ENCODE measurements around the gene BLNK. TPM values are rescaled to one million over a fixed set of nuclear protein-coding genes. Genes with fewer than 3 reads are reported as not detected.
"Not testable (repeated sequence)": the region's sequence is repeated elsewhere in the genome, so short reads cannot be mapped to it uniquely, and the experiment has no call there.

Gene BLNK
- total RNA-seq, 2 donors from 2014 or later, result 13.5 to 55.4 TPM

GRCh38 chr10:96311180-96311715 is 39.9 kb upstream of the BLNK start:
- H3K9me3 ChIP-seq, result no peaks in the 10 kb centered on the region
- no peak overlapping the region for H3K4me3 ChIP-seq
- no peaks in the 10 kb centered on the region for H3K36me3 ChIP-seq (replicated peaks in 1 of 2; ENCODE audit: insufficient read depth in 1 of 2, low read depth in 2 of 2)
- H3K4me1 ChIP-seq, result no peaks in the 10 kb centered on the region
- WGBS, 2 donors, result 76 to 77% methylated on average over 3 of the region's 3 CpGs
- no peak overlapping the region for H3K27ac ChIP-seq
- no peak for ATAC-seq
- TF ChIP-seq, protein P1, sequence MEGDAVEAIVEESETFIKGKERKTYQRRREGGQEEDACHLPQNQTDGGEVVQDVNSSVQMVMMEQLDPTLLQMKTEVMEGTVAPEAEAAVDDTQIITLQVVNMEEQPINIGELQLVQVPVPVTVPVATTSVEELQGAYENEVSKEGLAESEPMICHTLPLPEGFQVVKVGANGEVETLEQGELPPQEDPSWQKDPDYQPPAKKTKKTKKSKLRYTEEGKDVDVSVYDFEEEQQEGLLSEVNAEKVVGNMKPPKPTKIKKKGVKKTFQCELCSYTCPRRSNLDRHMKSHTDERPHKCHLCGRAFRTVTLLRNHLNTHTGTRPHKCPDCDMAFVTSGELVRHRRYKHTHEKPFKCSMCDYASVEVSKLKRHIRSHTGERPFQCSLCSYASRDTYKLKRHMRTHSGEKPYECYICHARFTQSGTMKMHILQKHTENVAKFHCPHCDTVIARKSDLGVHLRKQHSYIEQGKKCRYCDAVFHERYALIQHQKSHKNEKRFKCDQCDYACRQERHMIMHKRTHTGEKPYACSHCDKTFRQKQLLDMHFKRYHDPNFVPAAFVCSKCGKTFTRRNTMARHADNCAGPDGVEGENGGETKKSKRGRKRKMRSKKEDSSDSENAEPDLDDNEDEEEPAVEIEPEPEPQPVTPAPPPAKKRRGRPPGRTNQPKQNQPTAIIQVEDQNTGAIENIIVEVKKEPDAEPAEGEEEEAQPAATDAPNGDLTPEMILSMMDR (IDR thresholded peaks at IDR 0.05), result no peak
- no peak for TF ChIP-seq POLR2A (IDR thresholded peaks at IDR 0.05)
- no peak for DNase-seq
- intact Hi-C loops (cut with DNase I), result no loop called here
- no peaks in the 10 kb centered on the region for H3K27me3 ChIP-seq

GRCh38 chr10:96310321-96310669 is 38.9 kb upstream of the BLNK start:
- no peaks in the 10 kb centered on the region for H3K4me1 ChIP-seq
- 7 to 18% methylated on average over 1 of the region's 1 CpG for WGBS, 2 donors
- DNase-seq, result no peak
- no peak overlapping the region for H3K27ac ChIP-seq
- no peaks in the 10 kb centered on the region for H3K27me3 ChIP-seq
- no peak overlapping the region for H3K4me3 ChIP-seq
- intact Hi-C loops (cut with DNase I), result no loop called here
- TF ChIP-seq, protein P1 (IDR thresholded peaks at IDR 0.05), result no peak
- no peak for TF ChIP-seq POLR2A (IDR thresholded peaks at IDR 0.05)
- no peaks in the 10 kb centered on the region for H3K9me3 ChIP-seq
- no peaks in the 10 kb centered on the region for H3K36me3 ChIP-seq (replicated peaks in 1 of 2; ENCODE audit: insufficient read depth in 1 of 2, low read depth in 2 of 2)
- no peak for ATAC-seq

GRCh38 chr10:96309628-96310320 is 38.4 kb upstream of the BLNK start:
- no peak overlapping the region for H3K4me3 ChIP-seq
- no peak for TF ChIP-seq POLR2A (IDR thresholded peaks at IDR 0.05)
- TF ChIP-seq, protein P1 (IDR thresholded peaks at IDR 0.05), result no peak
- no peaks in the 10 kb centered on the region for H3K9me3 ChIP-seq
- intact Hi-C loops (cut with DNase I), result no loop called here
- ATAC-seq (no peak), DNase-seq (no peak)
- H3K4me1 ChIP-seq, result no peaks in the 10 kb centered on the region
- H3K27ac ChIP-seq, result no peak overlapping the region
- no peaks in the 10 kb centered on the region for H3K27me3 ChIP-seq
- 66 to 69% methylated on average over 3 of the region's 3 CpGs for WGBS, 2 donors
- no peaks in the 10 kb centered on the region for H3K36me3 ChIP-seq (replicated peaks in 1 of 2; ENCODE audit: insufficient read depth in 1 of 2, low read depth in 2 of 2)

DNA sequence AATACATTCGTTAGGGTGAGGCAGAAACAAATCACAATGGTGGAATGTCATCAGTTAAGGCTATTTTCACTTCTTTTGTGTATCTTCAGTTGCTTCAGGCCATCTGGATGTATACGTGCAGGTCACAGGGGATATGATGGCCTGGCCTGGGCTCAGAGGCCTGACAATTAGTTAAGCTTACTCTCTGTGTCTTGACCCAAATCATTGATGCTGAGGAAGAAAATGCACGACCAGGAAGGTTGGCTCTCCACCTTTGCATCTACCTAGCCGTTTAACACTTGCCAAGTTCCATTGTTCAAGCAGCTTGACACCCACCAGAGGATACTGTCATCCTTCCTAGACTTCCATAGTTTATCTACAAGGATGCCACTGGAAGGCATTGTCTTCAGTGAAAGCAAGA is 37.5 kb upstream of the BLNK start:
- WGBS, 2 donors, result 62 to 70% methylated on average over 4 of the region's 4 CpGs
- H3K4me1 ChIP-seq; H3K36me3 ChIP-seq (replicated peaks in 1 of 2; ENCODE audit: insufficient read depth in 1 of 2, low read depth in 2 of 2); H3K27ac ChIP-seq; H3K27me3 ChIP-seq; DNase-seq; intact Hi-C loops (cut with DNase I); H3K9me3 ChIP-seq; ATAC-seq; H3K4me3 ChIP-seq: not testable (repeated sequence)

DNA sequence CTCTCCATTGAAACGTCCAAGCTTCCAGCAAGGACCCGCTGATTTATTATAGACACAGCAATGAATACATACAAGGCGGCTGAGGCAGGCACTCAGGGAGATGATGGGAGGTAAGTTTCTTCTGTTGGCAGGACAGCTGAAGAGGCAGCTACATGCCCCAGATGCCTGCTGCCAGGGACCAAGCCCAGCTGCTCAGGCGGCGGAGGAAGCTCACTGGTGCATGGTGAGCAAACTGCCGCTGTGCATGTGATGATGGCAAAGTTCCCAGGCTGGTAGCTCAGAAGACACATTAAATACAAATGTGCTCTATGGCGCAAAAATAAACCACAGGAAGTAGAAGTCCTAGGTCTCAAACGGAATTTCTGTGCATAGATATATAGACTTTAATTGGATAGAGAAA is 35.1 kb upstream of the BLNK start:
- 57 to 75% methylated on average over 8 of the region's 8 CpGs for WGBS, 2 donors
- ATAC-seq, result no peak

More for the DNA sequence above, 35.1 kb upstream of the BLNK start:
- Histone ChIP-seq H3K4me1 (no peaks in the 10 kb centered on the region), H3K27me3 (no peaks in the 10 kb centered on the region), H3K4me3 (no peak overlapping the region), H3K36me3 (replicated peaks in 1 of 2; ENCODE audit: insufficient read depth in 1 of 2, low read depth in 2 of 2) (no peaks in the 10 kb centered on the region), H3K27ac (no peak overlapping the region), H3K9me3 (no peaks in the 10 kb centered on the region)
- TF ChIP-seq POLR2A (IDR thresholded peaks at IDR 0.05), result no peak
- TF ChIP-seq, protein P1 (IDR thresholded peaks at IDR 0.05), result no peak
- peak in 3 of 4 donors; percentile 40 to 65 (median 50) for DNase-seq
- intact Hi-C loops (cut with DNase I), result no loop called here

All from body of pancreas (tissue), 4 donors.